Type B pancreatic cell (in vitro differentiated cells): ENCODE data around the gene SHKBP1. TPM values are rescaled to one million over a fixed set of nuclear protein-coding genes. Genes with fewer than 3 reads are reported as not detected.

Source experiments
- DNase-seq: peaks from one replicate; pipeline ENCODE4 v3.0.0; 2021; ENCODE audit warnings: mixed read lengths; ENCODE audit not compliant: unreplicated experiment; ENCODE audit errors: extremely low spot score
- H3K27ac Mint-ChIP-seq: 2 replicates; pipeline ENCODE4 v1.8.0; 2021; ENCODE audit warnings: mild to moderate bottlenecking, mixed read lengths
- H3K27me3 Mint-ChIP-seq: 2 replicates; pipeline ENCODE4 v1.8.0; 2021; ENCODE audit warnings: mixed read lengths
- H3K36me3 Mint-ChIP-seq: 2 replicates; pipeline ENCODE4 v1.8.0; 2021; ENCODE audit warnings: mixed read lengths
- H3K4me1 Mint-ChIP-seq: one replicate; pipeline ENCODE4 v1.8.0; 2021; ENCODE audit warnings: mixed read lengths; ENCODE audit not compliant: unreplicated experiment
- H3K4me3 Mint-ChIP-seq: 2 replicates; pipeline ENCODE4 v1.8.0; 2021; ENCODE audit warnings: mild to moderate bottlenecking, mixed read lengths
- H3K9me3 Mint-ChIP-seq: 2 replicates; pipeline ENCODE4 v1.8.0; 2021; ENCODE audit warnings: mixed read lengths
- CTCF ChIP-seq: fragments of 200-600 bp; sonication (generic); conservative IDR thresholded peaks from 2 replicates; pipeline ENCODE4 v1.5.0; 2021; ENCODE audit warnings: antibody characterized with exemption, mild to moderate bottlenecking
- total RNA-seq: library from RNA; stranded (reverse); gene quantifications from 2 replicates; pipeline ENCODE4 v1.2.1, GENCODE V29; 2021; ENCODE audit warnings: low replicate concordance

Gene SHKBP1
- total RNA-seq, 1 donor from 2014 or later = 54.6 TPM

DNA sequence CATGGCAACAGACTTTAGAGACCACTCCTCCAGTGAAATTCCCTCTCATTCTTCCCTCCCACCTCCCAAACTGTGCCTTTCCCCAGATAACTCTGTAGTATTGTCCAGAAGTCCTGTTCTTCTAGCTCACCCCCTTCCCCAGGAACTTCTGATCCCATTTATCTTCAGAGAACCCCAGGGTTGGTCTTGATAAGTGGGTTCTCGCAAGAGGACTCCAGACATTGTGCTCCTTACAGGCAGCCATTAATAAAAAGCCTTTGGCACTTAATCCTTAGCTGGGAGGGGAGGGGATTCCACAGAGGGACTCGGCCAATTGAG is 26.4 kb downstream of the SHKBP1 start:
- peaks cover 4% of the 10 kb centered on the region for H3K9me3 Mint-ChIP-seq
- no peaks in the 10 kb centered on the region for H3K36me3 Mint-ChIP-seq
- peaks cover 37% of the 10 kb centered on the region for H3K4me1 Mint-ChIP-seq
- H3K4me3 Mint-ChIP-seq = peak overlapping the region; percentile 93
- TF ChIP-seq CTCF = no peak
- peak overlapping the region; percentile 97 for H3K27ac Mint-ChIP-seq
- peaks cover 66% of the 10 kb centered on the region for H3K27me3 Mint-ChIP-seq
- DNase-seq = no peak

DNA sequence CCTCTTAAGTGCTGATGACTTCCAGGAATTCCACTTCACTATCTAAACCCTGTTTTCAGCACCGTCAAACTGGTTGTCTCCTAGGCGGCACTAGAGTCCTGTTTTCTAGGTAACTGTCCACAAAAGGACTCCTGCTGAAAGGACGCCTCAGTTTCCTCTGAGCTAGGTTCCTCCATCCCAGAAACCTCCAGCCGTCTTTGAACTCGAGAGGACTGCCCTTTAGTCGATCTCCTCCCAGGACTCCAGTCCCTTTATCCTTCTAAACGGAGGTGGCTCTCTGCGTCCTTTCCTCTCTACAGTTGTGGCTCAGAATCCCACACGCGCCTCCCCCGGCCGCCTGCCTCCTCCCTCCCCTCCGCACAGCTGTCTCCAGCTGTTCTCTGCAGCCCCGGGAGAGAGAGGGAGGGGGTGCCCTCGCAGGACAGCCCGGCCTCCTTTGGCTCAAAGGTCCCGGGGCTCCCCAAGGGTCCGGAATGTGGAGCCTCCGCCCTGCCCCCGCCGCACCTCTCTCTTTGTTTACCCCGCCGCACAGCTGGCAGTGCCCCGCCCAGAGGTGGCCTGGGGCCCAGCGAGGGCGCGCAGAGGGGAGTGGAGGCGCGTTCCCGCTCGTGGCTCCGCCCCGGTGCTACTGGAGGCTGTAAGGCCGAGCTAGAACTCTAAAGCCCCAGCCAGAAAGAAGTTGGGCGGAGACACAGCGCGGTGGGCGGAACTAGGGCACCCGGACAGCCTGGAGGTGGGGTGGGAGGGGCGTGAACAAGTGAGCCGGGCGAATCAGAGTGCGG is 26.9 kb downstream of the SHKBP1 start:
- no peak for TF ChIP-seq CTCF
- peaks cover 34% of the 10 kb centered on the region for H3K4me1 Mint-ChIP-seq
- peak; percentile 96 for DNase-seq
- no peaks in the 10 kb centered on the region for H3K36me3 Mint-ChIP-seq
- peaks cover 65% of the 10 kb centered on the region for H3K27me3 Mint-ChIP-seq
- H3K9me3 Mint-ChIP-seq = peaks cover 4% of the 10 kb centered on the region
- peak overlapping the region; percentile 93 for H3K4me3 Mint-ChIP-seq
- H3K27ac Mint-ChIP-seq = peak overlapping the region; percentile 97

DNA sequence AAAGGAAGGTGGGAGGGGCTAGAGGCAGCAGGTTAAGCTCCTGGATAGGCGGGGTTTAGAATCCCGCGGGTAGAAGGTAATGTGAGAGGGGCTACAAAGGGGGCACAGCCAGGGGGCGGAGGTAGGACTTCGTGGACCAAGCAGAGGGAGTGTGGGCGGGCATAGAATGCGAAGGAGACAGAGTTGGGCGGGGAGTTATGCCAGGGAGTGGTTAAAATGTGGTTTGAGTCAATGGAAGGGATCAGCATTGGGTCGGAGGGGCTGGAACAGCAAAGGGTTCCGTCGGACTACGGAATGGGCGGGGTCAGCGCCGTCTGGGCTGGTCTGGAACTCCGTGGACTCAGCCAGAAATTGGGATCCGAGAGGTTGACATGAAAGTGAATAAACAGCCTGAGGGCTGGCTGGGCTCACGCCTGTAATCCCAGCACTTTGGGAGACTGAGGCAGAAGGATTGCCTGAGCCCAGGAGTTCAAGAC is 27.5 kb downstream of the SHKBP1 start:
- Mint-ChIP-seq H3K27ac (peak overlapping the region; percentile 97), H3K27me3 (peaks cover 65% of the 10 kb centered on the region), H3K4me1 (peaks cover 34% of the 10 kb centered on the region), H3K9me3 (peaks cover 4% of the 10 kb centered on the region), H3K4me3 (peak overlapping the region; percentile 93), H3K36me3 (no peaks in the 10 kb centered on the region)
- TF ChIP-seq CTCF = no peak
- no peak for DNase-seq

DNA sequence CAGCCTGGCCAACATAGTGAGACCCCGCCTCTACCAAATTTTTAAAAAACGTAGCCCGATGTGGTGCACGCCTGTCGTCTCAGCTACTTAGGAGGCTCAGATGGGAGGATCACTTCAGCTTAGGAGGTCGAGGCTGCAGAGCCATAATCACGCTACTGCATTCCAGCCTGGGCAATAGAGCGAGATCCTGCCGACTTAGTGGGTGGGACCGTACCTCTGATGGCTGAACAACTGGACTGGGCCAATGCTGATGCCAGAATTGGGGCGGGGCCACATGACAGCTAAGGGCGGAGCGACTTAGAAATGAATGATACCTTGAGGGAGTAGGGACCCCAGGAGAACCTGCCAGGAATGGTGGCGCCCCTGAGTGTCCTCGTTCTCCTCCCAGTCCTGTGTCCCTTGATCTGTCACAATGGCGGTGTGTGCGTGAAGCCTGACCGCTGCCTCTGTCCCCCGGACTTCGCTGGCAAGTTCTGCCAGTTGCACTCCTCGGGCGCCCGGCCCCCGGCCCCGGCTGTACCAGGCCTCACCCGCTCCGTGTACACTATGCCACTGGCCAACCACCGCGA is 28.1 kb downstream of the SHKBP1 start:
- peaks cover 4% of the 10 kb centered on the region for H3K9me3 Mint-ChIP-seq
- peak overlapping the region; percentile 76 for H3K27ac Mint-ChIP-seq
- peaks cover 30% of the 10 kb centered on the region for H3K4me1 Mint-ChIP-seq
- H3K4me3 Mint-ChIP-seq = peak overlapping the region; percentile 84
- H3K27me3 Mint-ChIP-seq = peaks cover 61% of the 10 kb centered on the region
- TF ChIP-seq CTCF = no peak
- DNase-seq = no peak
- no peaks in the 10 kb centered on the region for H3K36me3 Mint-ChIP-seq

DNA sequence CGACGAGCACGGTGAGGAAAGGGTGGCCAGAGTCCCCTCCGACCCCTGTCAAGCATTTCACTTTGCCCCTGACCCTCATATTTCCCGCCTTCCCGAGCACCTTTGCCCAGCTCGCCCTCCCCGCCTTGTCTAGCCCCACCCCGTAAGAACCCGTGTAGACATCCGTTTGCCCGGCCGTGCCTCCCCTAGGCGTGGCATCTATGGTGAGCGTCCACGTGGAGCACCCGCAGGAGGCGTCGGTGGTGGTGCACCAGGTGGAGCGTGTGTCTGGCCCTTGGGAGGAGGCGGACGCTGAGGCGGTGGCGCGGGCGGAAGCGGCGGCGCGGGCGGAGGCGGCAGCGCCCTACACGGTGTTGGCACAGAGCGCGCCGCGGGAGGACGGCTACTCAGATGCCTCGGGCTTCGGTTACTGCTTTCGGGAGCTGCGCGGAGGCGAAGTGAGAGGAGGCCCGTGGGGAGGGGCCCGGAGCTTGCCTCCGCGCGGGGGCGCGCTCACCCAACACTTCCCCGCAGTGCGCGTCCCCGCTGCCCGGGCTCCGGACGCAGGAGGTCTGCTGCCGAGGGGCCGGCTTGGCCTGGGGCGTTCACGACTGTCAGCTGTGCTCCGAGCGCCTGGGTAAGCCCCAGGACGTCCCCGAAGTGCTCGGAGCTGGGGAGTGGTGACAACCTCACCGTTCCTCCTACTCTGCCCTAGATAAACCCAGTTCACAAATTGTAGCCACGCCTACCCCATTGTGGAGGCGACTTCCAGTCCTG is 28.7 kb downstream of the SHKBP1 start:
- Mint-ChIP-seq H3K27me3 (peaks cover 64% of the 10 kb centered on the region), H3K9me3 (peaks cover 4% of the 10 kb centered on the region), H3K4me1 (peaks cover 29% of the 10 kb centered on the region), H3K36me3 (no peaks in the 10 kb centered on the region), H3K4me3 (peak overlapping the region; percentile 89), H3K27ac (peak overlapping the region; percentile 78)
- TF ChIP-seq CTCF = no peak
- no peak for DNase-seq
